SK-N-MC (cell line): ENCODE data around the gene TAC3.

Experiments used
- EZH2 ChIP-seq: fragments of 200-600 bp; sonication (generic); IDR thresholded peaks from one replicate; pipeline ENCODE4 v1.6.1; 2017; ENCODE audit warnings: antibody characterized with exemption
- POLR2AphosphoS5 ChIP-seq: IDR thresholded peaks from 2 replicates; pipeline ENCODE4 v1.6.1; 2012; ENCODE audit warnings: mild to moderate bottlenecking, low read depth, low read length, borderline replicate concordance

DNA sequence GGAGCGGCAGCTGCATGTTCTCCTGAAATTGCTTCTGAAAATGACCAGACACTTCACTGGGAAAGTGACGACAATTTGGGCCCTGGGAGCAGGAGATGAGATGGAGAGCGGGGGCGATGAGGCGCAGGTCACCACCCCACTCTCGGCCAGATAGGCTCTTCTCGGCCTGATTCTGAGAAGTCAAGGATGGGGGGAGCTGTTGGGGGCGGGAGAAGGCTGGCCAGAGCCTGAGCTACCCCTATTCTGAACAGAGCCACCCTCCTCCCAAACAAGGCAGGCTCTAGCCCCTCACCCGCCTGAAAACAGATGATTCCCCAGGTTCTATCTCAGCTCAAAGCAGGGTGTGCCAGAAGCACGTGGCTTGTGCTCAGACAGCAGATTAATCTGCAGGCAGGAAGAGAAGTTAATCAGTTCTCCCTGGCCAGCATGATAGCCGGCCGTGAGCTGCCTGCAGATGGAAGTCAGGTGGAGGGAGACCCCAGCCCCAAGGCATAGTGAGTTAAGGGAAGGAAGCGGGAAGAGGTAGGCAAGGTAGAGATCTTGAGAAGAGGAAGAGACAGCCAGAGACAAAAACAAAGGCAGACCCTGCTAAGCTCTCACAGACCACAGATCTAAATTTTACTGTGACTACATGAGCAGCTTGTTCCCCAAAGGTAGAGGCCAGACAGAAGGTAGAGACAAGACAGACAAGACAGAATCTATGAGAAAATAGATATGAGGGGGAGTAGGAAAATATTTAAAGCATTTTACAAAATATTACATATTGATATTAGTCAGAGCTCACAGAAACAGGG is 10.9 kb upstream of the TAC3 start:
- no peak for TF ChIP-seq POLR2AphosphoS5
- TF ChIP-seq EZH2: no peak
